Cardiac septum (tissue), 1 donor: ENCODE measurements around the gene MIPEP. TPM values are rescaled to one million over a fixed set of nuclear protein-coding genes. Genes with fewer than 3 reads are reported as not detected.

Experiments
- DNase-seq: peaks from one replicate; pipeline ENCODE4 v3.0.0-alpha.2; 2020; ENCODE audit warnings: low spot score
- intact Hi-C: fragments of 100-400 bp; cut with DNase I; formaldehyde crosslinking; loops from one replicate; pipeline ENCODE4 v1.14.0; 2022
- total RNA-seq: library from RNA; stranded (reverse); fragmentation: NEBNext Ultra II Directional; extraction: Animal tissue kit (Norgen Biotek cat#: 25700); gene quantifications from one replicate; pipeline ENCODE4 v1.2.1, GENCODE V29; 2021
- donor health status: DM: no; HTN: no; CAD: no.

The MIPEP gene
- total RNA-seq, 1 donor from 2014 or later = 30.4 TPM

- intact Hi-C loops = no loop called here
- DNase-seq = no peak
These were observed 98.5 kb downstream of the MIPEP start for GRCh38 chr13:23790577-23791170.

DNA sequence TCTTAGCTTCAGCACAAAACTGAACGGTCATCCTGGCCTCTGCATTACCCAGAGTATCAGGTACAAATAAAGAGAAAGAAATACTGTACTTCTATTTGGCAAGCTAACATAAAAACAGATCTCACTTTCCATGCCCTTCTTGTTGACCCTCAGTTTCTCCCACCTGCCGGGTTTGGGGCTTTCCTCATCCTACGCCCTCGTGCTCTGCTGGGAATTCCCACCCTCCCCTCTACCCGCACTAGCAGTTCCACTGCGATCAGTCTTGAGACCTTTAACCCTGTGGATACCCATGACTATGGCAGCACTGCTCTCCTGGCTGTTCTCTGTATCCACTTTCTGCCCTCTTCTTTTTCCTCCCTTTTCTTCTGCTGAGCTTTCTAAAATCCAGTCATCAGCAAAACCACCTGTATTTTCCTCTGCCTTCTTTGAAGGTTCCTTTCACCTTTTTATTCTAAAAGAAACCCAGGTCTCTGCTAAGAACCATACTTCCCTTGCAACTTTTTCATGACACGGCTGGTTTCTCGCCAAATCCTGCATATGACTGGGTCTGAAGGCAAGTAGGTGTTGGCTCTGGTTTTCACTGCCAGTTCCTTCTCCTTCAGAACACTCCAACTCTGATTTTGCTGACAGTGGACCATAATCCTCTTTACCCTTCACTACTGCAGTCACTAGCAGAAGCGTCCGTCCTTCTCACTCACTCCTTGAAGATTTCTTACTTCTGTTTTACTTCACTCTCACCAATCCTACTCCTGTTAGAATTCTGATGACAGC lies 99.4 kb downstream of the MIPEP start:
- intact Hi-C loops = no loop called here

DNA sequence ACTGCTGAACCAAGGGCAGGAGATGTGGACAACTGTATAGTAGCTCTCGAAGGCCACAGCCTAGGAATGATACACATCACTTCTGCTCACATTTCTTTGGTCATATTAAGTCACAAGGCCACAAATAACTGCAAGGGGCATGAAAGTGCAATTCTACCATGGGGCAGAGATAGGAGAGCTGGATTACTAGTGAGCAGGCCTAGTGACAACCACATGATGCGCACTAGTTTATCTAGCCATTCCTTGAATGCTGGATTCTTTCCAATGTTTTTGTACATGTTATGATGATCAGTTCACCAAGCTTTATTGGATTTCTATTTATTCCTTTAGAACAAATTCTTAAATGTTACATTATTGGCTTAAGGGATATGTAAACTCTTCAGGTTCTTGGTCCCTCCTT lies 100.7 kb downstream of the MIPEP start:
- DNase-seq = no peak
- intact Hi-C loops = no loop called here

More for the DNA sequence above, 99.4 kb downstream of the MIPEP start:
- no peak for DNase-seq

DNA sequence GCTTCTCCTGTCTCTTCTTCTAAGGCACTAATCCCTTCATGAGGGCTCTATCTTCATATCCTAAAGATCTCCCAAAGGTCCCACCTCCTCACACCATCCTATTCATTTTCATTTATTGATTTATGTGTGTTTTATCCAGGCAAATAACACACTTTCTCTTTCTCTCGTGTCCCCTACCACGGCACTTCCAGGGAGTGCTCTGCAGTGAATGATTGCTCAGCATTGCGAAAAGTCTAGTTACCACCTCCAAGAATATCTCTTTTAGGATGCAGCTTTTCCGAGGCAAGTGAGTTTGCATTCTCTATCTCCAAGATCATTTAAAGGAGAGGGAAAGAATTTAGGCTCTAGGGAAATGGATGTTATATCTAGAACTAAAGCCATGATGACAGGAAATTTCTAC lies 101.7 kb downstream of the MIPEP start:
- DNase-seq = no peak
- intact Hi-C loops = no loop called here

GRCh38 chr13:23786607-23787006 lies 102.6 kb downstream of the MIPEP start:
- intact Hi-C loops = no loop called here
- no peak for DNase-seq

GRCh38 chr13:23778879-23779278 lies 110.3 kb downstream of the MIPEP start:
- intact Hi-C loops = no loop called here
- DNase-seq = no peak

DNA sequence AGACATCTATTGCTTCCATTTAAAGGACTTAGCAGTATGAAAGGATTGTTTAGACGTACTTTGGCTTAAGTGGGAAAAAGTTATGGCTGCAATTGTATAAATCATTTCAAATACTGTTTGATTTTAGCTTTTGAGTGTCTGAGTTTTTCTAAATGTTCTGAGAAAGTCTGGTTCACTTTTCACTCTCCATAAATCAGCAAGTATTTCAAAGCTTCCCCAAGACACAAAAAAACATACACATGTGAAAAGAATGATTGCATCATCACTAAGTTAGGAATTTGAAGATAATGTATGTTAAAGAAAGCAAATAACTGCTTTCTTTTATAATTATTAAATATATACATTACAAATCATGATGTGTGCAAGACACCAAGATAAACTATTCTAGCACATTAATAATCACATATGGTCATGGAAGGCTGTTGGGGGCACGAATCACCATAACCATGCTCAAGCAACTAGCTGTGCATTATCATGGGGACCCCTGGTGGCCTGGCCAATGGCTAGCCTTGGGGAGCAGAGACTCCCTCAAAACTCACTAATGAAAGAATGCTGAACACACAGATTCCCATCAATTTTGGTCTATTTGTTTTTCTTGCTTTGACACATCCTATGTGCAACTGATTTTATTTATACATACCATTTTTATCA lies 111.1 kb downstream of the MIPEP start:
- intact Hi-C loops = no loop called here
- DNase-seq = no peak

DNA sequence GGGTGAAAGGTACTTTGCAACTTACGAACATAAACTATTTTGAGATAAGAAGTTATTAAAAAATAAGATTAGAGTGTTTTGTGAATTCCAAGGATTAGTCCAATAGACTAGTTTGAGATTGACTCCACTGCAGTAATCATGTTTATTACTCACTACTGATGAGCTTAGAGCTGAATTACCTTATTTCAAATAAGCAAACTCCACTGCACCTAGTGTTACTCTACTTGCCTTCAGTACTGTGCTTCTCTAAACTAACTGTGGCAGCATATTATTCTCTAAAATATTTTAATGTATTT lies 111.7 kb downstream of the MIPEP start:
- no peak for DNase-seq
- intact Hi-C loops = no loop called here

- no peak for DNase-seq
- intact Hi-C loops = no loop called here
These were observed 112.3 kb downstream of the MIPEP start for GRCh38 chr13:23776698-23777574.

DNA sequence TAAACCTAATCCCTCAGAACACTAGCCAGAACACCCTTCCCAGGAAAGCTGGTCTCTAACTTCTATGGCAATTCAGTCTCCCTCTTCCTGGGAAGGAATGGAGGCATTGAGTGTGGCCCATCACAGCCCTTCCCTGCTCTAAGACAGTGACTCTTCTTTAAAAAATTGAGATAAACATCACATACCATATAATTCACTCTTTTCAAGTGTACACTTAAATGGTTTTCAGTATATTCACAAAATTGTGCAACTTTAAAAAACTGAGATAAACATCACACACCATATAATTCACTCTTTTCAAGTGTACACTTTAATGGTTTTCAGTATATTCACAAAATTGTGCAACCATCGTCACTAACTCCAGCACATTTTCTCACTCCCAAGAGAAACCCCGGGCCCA lies 116.5 kb downstream of the MIPEP start:
- intact Hi-C loops = no loop called here
- DNase-seq = no peak

- intact Hi-C loops = no loop called here
- no peak for DNase-seq
These were observed 117.2 kb downstream of the MIPEP start for GRCh38 chr13:23771956-23772355.

- intact Hi-C loops = no loop called here
- DNase-seq = no peak
These were observed 117.6 kb downstream of the MIPEP start for GRCh38 chr13:23771552-23771951.

- intact Hi-C loops = no loop called here
- DNase-seq = no peak
These were observed 118.2 kb downstream of the MIPEP start for GRCh38 chr13:23770973-23771372.

GRCh38 chr13:23770428-23770827 lies 118.8 kb downstream of the MIPEP start:
- DNase-seq = no peak
- intact Hi-C loops = no loop called here

DNA sequence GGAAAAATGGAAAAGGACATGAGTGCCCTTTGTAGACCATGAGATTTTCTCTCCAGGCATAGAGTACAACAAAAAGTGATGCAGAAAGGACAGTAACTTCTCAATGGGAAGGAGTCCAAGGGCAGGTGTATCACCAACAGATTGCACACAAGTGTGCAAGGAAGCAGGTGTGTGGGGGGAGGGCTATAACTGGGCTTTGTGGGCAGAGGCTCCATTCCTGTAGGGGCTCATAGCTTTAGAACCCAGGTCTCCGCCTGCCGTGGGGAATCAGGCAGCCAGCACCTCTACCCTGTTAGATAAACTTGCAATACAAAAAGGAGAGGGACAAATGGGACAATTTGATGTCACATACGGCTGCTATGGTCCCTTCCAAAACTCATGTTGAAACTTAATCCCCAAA lies 119.8 kb downstream of the MIPEP start:
- intact Hi-C loops = no loop called here
- DNase-seq = no peak

GRCh38 chr13:23767838-23768237 lies 121.4 kb downstream of the MIPEP start:
- intact Hi-C loops = no loop called here
- no peak for DNase-seq

- intact Hi-C loops = no loop called here
- DNase-seq = no peak
These were observed 122.3 kb downstream of the MIPEP start for GRCh38 chr13:23766939-23767338.

DNA sequence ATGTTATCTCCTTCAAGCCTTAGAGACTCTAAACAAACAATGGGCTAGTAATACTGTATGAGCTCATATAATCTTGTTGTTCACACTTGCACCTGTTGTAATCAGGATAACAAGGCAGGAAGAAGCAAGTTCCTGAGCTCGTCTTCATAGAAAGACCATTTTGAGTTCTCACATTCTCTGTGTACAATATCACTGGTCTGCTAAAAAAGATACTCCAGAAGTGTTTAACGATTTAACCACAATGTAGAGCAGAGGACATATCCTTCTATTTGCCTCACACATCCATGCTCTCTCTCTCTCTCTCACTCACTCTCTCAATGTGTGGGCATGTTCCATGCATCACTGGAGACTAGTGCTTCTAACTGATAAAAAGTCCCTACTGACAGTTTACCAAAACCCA lies 122.9 kb downstream of the MIPEP start:
- no peak for DNase-seq

GRCh38 chr13:23765531-23765930 lies 123.7 kb downstream of the MIPEP start:
- intact Hi-C loops = no loop called here
- no peak for DNase-seq

More for the DNA sequence above, 122.9 kb downstream of the MIPEP start:
- intact Hi-C loops = no loop called here

- intact Hi-C loops = no loop called here
These were observed 125.9 kb downstream of the MIPEP start for GRCh38 chr13:23763318-23763717.

More at GRCh38 chr13:23763318-23763717, 125.9 kb downstream of the MIPEP start:
- DNase-seq = no peak
